ENCODE results near the gene ZNF230. TPM values are rescaled to one million over a fixed set of nuclear protein-coding genes. Genes with fewer than 3 reads are reported as not detected.

The ZNF230 gene
- polyA plus RNA-seq, 4 donors, result 5.7 to 7.8 (median 7.4) TPM

DNA sequence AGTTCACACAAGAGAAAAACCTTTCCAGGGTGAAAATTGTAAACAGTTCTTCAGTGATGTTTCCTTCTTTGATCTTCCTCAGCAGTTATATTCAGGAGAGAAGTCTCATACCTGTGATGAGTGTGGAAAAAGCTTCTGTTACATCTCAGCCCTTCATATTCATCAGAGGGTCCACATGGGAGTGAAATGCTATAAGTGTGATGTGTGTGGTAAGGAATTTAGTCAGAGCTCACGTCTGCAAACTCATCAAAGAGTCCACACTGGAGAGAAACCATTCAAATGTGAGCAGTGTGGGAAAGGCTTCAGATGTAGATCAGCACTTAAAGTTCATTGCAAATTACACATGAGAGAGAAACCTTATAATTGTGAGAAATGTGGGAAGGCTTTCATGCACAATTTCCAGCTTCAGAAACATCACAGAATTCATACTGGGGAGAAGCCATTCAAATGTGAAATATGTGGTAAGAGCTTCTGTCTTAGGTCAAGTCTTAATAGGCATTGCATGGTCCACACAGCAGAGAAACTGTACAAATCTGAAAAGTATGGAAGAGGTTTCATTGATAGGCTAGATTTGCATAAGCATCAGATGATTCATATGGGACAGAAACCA, 29.3 kb downstream of the ZNF230 start:
- DNase-seq (ENCODE audit: low read depth in 4 of 4, low spot score in 2 of 4), result no peak

DNA sequence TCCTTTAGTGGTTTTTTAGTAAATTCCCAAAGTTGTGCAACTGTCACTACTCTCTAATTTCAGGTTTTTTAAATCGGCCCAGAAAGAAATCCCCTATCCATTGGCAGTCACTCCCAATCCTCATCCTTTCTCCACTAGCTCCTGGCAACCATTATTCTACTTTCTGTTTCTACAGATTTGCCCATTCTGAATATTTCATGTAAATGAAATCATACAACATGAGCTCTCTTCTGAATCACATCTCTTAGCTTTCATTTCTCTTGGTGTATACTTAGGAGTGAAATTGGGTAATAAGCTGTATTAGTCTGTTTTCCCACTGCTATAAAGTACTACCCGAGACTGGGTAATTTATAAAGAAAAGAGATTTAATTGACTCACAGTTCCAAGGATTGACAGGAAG, 39.4 kb downstream of the ZNF230 start:
- no peak for DNase-seq (ENCODE audit: low read depth in 4 of 4, low spot score in 2 of 4)

DNA sequence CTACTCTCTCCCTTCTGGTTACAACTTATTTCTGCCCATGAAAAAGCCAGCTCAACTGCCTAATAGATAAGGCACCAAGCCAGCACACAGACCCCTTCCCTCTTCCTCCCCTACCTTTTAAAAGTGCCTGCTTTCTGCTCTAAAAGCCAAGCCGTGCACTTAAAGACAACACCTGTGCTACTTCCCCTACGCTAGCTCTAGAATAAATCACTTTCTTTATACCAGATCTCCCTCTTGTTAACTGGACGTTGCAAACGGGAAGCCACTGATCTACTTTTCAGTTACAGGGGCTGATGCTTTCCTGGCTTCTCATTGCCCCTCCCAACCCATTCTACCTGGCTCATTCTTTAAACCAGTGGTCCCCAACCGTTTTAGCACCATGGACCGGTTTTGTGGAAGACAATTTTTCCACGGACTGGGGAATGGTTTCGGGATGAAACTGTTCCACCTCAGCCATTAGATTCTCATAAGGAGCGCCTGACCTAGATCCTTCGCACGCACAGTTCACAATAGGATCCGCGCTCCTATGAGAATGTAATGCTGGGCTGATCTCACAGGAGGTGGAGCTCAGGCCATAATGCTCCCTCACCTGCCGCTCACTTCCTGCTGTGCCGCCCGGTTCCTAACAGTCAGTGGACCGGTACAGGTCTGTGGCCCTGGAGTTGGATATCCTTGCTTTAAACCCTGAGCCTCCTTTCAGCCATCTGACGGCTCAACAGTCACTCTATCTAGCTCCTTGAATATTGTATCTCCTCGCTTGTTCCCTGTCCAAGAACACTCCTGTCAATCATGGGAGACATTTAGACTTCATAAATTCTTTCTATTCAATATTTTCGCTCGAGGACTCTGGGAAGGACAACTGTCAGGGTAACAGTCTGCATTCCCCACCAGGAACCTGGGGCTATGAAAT, 48.2 kb downstream of the ZNF230 start:
- peak in 1 of 4 donors; percentile 1 for DNase-seq (ENCODE audit: low read depth in 4 of 4, low spot score in 2 of 4)

DNA sequence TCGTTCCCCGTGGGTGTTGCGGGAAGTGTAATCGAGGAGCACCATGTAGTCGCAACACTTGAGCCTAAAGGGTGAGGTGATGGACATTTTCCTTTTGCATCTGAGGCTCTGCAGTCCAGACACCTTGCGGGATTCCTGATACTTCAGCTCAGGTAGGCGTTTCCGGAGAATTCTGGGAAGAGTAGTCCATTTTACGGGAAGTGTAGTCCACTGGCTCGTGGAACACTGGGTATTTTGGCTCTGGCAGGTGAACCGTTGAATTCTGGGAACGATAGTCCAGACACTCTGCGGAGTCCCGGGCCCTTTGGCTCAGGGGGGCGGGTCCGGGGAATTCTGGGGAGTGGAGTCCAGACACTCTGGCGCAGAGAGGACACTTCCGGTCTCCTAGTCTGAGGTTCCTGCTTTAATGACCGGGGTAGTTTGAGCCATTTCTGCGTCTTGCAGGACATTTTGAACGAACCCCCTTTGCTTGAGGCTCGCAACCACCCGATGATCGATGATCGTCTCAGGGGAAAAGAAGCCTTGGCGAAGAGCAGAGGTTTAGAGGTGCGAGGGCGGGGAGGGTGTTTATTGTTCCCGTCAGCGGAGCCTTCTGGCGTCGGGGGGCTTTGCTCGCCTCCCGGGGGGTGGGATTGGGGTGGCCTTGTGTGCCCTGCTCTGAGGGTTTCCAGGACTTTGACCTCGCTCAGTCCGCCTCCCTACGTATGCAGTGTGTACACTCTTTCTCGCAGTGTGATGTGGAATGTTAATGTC, 49.1 kb downstream of the ZNF230 start, which contains the start of gene ZNF223:
Gene ZNF223, plus strand, starts transcription at position 387 of the 753 bp plus-strand sequence. CDS start 3,141 bp downstream, outside the sequence.
- DNase-seq (ENCODE audit: low read depth in 4 of 4, low spot score in 2 of 4), result peak; percentile 77 to 96 (median 85)

DNA sequence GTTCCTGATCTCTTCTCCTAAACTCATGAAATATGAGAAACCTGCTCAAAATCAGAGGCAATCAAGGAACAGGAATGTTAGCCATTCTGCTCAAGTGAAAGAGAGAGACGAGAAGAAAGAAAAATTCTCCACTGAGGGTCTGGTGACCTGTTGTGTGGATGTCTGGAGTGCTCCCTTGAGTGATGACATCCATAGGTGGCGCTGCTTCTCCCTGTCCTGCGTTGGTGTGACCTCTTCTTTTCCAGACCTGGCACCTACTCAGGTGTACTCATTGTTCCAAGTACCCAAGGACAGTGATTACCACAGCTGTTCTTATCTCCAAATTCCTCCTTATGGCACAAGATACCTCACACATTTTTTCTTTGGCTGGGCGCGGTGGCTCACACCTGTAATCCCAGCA, 53.1 kb downstream of the ZNF230 start:
- no peak for DNase-seq (ENCODE audit: low read depth in 4 of 4, low spot score in 2 of 4)

DNA sequence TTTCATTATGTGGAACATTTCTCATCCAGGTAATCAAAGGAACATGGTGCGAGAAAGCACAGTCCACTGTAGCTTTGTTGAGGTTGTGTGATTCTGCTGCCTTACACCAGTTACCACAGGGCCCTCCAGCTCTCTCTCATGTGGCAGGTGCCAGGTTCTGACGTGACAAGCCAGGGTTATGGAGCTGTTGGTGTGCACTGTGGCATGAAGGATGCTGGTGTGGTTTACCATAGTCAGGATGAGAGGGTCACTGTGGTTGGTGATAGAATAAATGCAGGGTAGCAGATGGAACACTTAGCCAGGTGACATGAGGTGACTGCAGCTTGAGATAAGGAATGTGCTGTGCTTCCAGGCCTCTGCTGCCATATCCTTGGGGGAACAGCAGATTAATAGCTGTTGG, 56.5 kb downstream of the ZNF230 start:
- no peak for DNase-seq (ENCODE audit: low read depth in 4 of 4, low spot score in 2 of 4)

DNA sequence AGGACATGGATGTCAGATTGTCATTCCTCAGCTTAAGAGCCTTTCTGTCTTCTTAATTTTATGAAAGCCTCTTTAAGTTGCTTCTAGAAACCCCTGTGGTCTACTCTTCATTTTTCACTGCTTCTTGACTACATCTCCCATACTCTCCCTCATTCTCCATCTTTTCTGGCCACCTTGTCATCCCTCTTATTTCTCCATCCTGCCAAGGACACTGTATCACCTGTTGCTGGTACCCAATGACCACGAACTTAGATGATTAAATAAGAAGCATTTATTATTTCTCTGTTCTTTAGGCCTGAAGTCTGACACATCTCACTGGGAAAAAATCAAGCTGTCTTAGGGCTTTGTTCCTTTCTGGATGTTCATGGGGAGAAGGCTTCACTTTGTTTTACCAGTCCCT, 58.3 kb downstream of the ZNF230 start:
- no peak for DNase-seq (ENCODE audit: low read depth in 4 of 4, low spot score in 2 of 4)

Other genes starting within 250 kb of the ZNF230 start
- gene SMG9, start 248.0 kb upstream of the ZNF230 start, polyA plus RNA-seq (ENCODE audit: insufficient read length in 4 of 4), result 10 to 100 TPM; 35.7 to 77.9 (median 58.0) TPM
- gene KCNN4, start 222.0 kb upstream of the ZNF230 start, polyA plus RNA-seq (ENCODE audit: insufficient read length in 4 of 4), result 1 to 10 TPM in 3 of 4 donors, under 1 TPM in 1; 0.90 to 2.6 (median 2.2) TPM
- gene LYPD5, start 200.5 kb upstream of the ZNF230 start, polyA plus RNA-seq (ENCODE audit: insufficient read length in 4 of 4), result under 1 TPM; 0.29 to 0.56 (median 0.40) TPM
- 10 to 100 TPM; 12.0 to 22.0 (median 15.3) TPM for gene ZNF283, start 175.6 kb upstream of the ZNF230 start, polyA plus RNA-seq (ENCODE audit: insufficient read length in 4 of 4)
- 10 to 100 TPM in 3 of 4 donors, 1 to 10 TPM in 1; 9.8 to 17.2 (median 12.1) TPM for gene ZNF404, start 119.0 kb upstream of the ZNF230 start, polyA plus RNA-seq (ENCODE audit: insufficient read length in 4 of 4)
- gene ZNF45, start 67.7 kb upstream of the ZNF230 start, polyA plus RNA-seq (ENCODE audit: insufficient read length in 4 of 4), result 10 to 100 TPM; 24.6 to 30.4 (median 26.9) TPM
- gene ZNF221, start 51.7 kb upstream of the ZNF230 start, polyA plus RNA-seq (ENCODE audit: insufficient read length in 4 of 4), result 1 to 10 TPM; 4.2 to 9.1 (median 6.7) TPM
- gene ZNF155, start 18.8 kb upstream of the ZNF230 start, polyA plus RNA-seq (ENCODE audit: insufficient read length in 4 of 4), result 10 to 100 TPM; 14.0 to 17.6 (median 14.9) TPM
- gene ZNF222, start 22.4 kb downstream of the ZNF230 start, polyA plus RNA-seq (ENCODE audit: insufficient read length in 4 of 4), result 1 to 10 TPM; 7.4 to 9.9 (median 8.8) TPM
- gene ZNF223, start 49.1 kb downstream of the ZNF230 start, polyA plus RNA-seq (ENCODE audit: insufficient read length in 4 of 4), result 10 to 100 TPM in 3 of 4 donors, 1 to 10 TPM in 1; 9.7 to 14.6 (median 12.9) TPM
- 1 to 10 TPM; 2.8 to 6.7 (median 4.1) TPM for gene ZNF284, start 69.2 kb downstream of the ZNF230 start, polyA plus RNA-seq (ENCODE audit: insufficient read length in 4 of 4)
- gene ZNF224, start 91.4 kb downstream of the ZNF230 start, polyA plus RNA-seq (ENCODE audit: insufficient read length in 4 of 4), result 10 to 100 TPM; 21.2 to 49.0 (median 31.9) TPM
- gene ZNF225, start 110.4 kb downstream of the ZNF230 start, polyA plus RNA-seq (ENCODE audit: insufficient read length in 4 of 4), result 10 to 100 TPM in 1 of 4 donors, 1 to 10 TPM in 3; 9.6 to 11.3 (median 9.8) TPM
- 10 to 100 TPM in 3 of 4 donors, 1 to 10 TPM in 1; 9.8 to 21.3 (median 15.7) TPM for gene ZNF234, start 138.6 kb downstream of the ZNF230 start, polyA plus RNA-seq (ENCODE audit: insufficient read length in 4 of 4)
- 10 to 100 TPM; 27.7 to 29.6 (median 29.0) TPM for gene ZNF226, start 162.1 kb downstream of the ZNF230 start, polyA plus RNA-seq (ENCODE audit: insufficient read length in 4 of 4)
- gene ZNF227, start 209.6 kb downstream of the ZNF230 start, polyA plus RNA-seq (ENCODE audit: insufficient read length in 4 of 4), result 10 to 100 TPM; 22.7 to 28.1 (median 26.3) TPM